IMR-90 (cell line): Measurements from ENCODE around the gene TP53BP2. TPM values are rescaled to one million over a fixed set of nuclear protein-coding genes. Genes with fewer than 3 reads are reported as not detected.

Source experiments
- ATAC-seq: fragments of 200-7000 bp; cut with Tn5 transposase; 2 replicates; pipeline ENCODE4 v1.9.1; 2020; ENCODE audit warnings: low read depth, mild to moderate bottlenecking, moderate library complexity
- BruUV-seq: library from RNA; stranded (reverse); fragments of 400-500 nt; replicated peaks from 2 replicates; lab custom pipeline; 2021; lab: Mats Ljungman, UMichigan
- CTCF ChIA-PET: fragments of 300-600 bp; formaldehyde crosslinking; extraction: SDS; loops from one replicate; lab custom pipeline; 2021; ENCODE audit warnings: antibody characterized with exemption; lab: Yijun Ruan, JAX
- POLR2A ChIA-PET: fragments of 300-600 bp; sonication (Branson Sonifier 250); formaldehyde crosslinking; loops from one replicate; lab custom pipeline; 2022; ENCODE audit warnings: antibody characterized with exemption; ENCODE audit not compliant: unreplicated experiment; lab: Charles Lee
- DNase-seq: peaks from one replicate; pipeline ENCODE4 v3.0.0; 2013
- H2AFZ ChIP-seq: replicated peaks from 2 replicates; pipeline ENCODE3; 2013; ENCODE audit warnings: low read length, mild to moderate bottlenecking; ENCODE audit not compliant: poor library complexity
- H2AK5ac ChIP-seq: 2 replicates; pipeline ENCODE4 v1.6.1; 2013; ENCODE audit warnings: low read depth, low read length, inconsistent platforms
- H2AK9ac ChIP-seq: replicated peaks from 2 replicates; pipeline ENCODE3; 2013; ENCODE audit warnings: mild to moderate bottlenecking, low read depth, low read length, moderate library complexity; ENCODE audit not compliant: poor library complexity
- H2BK120ac ChIP-seq: 2 replicates; pipeline ENCODE4 v1.6.1; 2013; ENCODE audit warnings: low read depth, low read length, inconsistent platforms
- H2BK15ac ChIP-seq: 3 replicates; pipeline ENCODE4 v1.6.1; 2013; ENCODE audit warnings: low read depth, low read length, inconsistent platforms
- H2BK20ac ChIP-seq: 2 replicates; pipeline ENCODE4 v1.6.1; 2013; ENCODE audit warnings: low read depth, mild to moderate bottlenecking, inconsistent platforms, low read length, moderate library complexity
- H2BK5ac ChIP-seq: 2 replicates; pipeline ENCODE4 v1.6.1; 2013; ENCODE audit warnings: mild to moderate bottlenecking, low read depth, low read length, inconsistent platforms; ENCODE audit not compliant: poor library complexity, severe bottlenecking
- H3K14ac ChIP-seq: replicated peaks from 2 replicates; pipeline ENCODE4 v1.6.1; 2013; ENCODE audit warnings: low read depth, low read length, inconsistent platforms
- H3K18ac ChIP-seq: 2 replicates; pipeline ENCODE4 v1.6.1; 2013; ENCODE audit warnings: low read depth, low read length, control low read depth
- H3K23ac ChIP-seq: 2 replicates; pipeline ENCODE4 v1.6.1; 2013; ENCODE audit warnings: low read depth, low read length, inconsistent platforms
- H3K27ac ChIP-seq: 2 replicates; pipeline ENCODE4 v1.5.1; 2013; ENCODE audit warnings: mild to moderate bottlenecking, control low read depth, low read length; ENCODE audit not compliant: insufficient read depth
- H3K27me3 ChIP-seq: 2 replicates; pipeline ENCODE4 v1.6.1; 2013; ENCODE audit warnings: low read length; ENCODE audit not compliant: control insufficient read depth, insufficient read depth
- H3K36me3 ChIP-seq: 2 replicates; pipeline ENCODE4 v1.6.1; 2013; ENCODE audit warnings: low read length, mixed read lengths; ENCODE audit not compliant: control insufficient read depth, insufficient read depth
- H3K4ac ChIP-seq: 2 replicates; pipeline ENCODE4 v1.6.1; 2013; ENCODE audit warnings: low read depth, low read length, inconsistent platforms
- H3K4me1 ChIP-seq: 2 replicates; pipeline ENCODE4 v1.6.1; 2013; ENCODE audit warnings: low read length, mixed read lengths; ENCODE audit not compliant: control insufficient read depth, insufficient read depth
- H3K4me2 ChIP-seq: 2 replicates; pipeline ENCODE4 v1.6.1; 2013; ENCODE audit warnings: low read depth, mild to moderate bottlenecking, control low read depth, low read length, moderate library complexity
- H3K4me3 ChIP-seq: 2 replicates; pipeline ENCODE4 v1.5.1; 2013; ENCODE audit warnings: low read depth, mild to moderate bottlenecking, control low read depth, low read length, moderate library complexity; ENCODE audit not compliant: insufficient read depth
- H3K56ac ChIP-seq: 2 replicates; pipeline ENCODE4 v1.6.1; 2013; ENCODE audit warnings: low read length, inconsistent platforms; ENCODE audit not compliant: insufficient read depth; ENCODE audit errors: extremely low read depth
- H3K79me1 ChIP-seq, 2 experiments: 2 replicates each; pipeline ENCODE4 v1.6.1; 2013; ENCODE audit warnings: low read length in 2 of 2, inconsistent platforms in 1 of 2, low read depth in 1 of 2
- H3K9ac ChIP-seq: 2 replicates; pipeline ENCODE4 v1.6.1; 2013; ENCODE audit warnings: low read depth, low read length, control low read depth
- H3K9me1 ChIP-seq: 2 replicates; pipeline ENCODE4 v1.6.1; 2013; ENCODE audit warnings: low read length, inconsistent platforms; ENCODE audit not compliant: insufficient read depth
- H3K9me3 ChIP-seq: 2 replicates; pipeline ENCODE4 v1.6.1; 2013; ENCODE audit warnings: low read length; ENCODE audit not compliant: control insufficient read depth, insufficient read depth
- H4K20me1 ChIP-seq: 2 replicates; pipeline ENCODE4 v1.6.1; 2013; ENCODE audit warnings: low read length, inconsistent platforms; ENCODE audit not compliant: insufficient read depth
- H4K5ac ChIP-seq: 2 replicates; pipeline ENCODE4 v1.6.1; 2013; ENCODE audit warnings: mild to moderate bottlenecking, low read depth, low read length, control low read depth
- H4K8ac ChIP-seq, 2 experiments: 2 replicates each; pipeline ENCODE4 v1.6.1; 2013; ENCODE audit warnings: low read depth in 2 of 2, low read length in 2 of 2, control low read depth in 1 of 2, inconsistent platforms in 1 of 2
- H4K91ac ChIP-seq: 2 replicates; pipeline ENCODE4 v1.6.1; 2013; ENCODE audit warnings: low read depth, low read length, inconsistent platforms; ENCODE audit not compliant: insufficient read depth
- CHD1 ChIP-seq: IDR thresholded peaks from 2 replicates; pipeline ENCODE4 v1.6.1; 2012; ENCODE audit warnings: low read depth, low read length, improper control_type of control experiment
- CTCF ChIP-seq: conservative IDR thresholded peaks from 2 replicates; pipeline ENCODE4 v1.5.1; 2012; ENCODE audit warnings: mild to moderate bottlenecking, low read depth, low read length, improper control_type of control experiment
- FOS ChIP-seq: fragments of 150-350 bp; IDR thresholded peaks from 2 replicates; pipeline ENCODE4 v1.6.1; 2016; ENCODE audit warnings: low read depth, low read length
- MAFK ChIP-seq: IDR thresholded peaks from 2 replicates; pipeline ENCODE4 v1.6.1; 2012; ENCODE audit warnings: low read depth, low read length, improper control_type of control experiment
- POLR2A ChIP-seq: IDR thresholded peaks from 2 replicates; pipeline ENCODE4 v1.6.1; 2012; ENCODE audit warnings: mild to moderate bottlenecking, low read depth, low read length
- RAD21 ChIP-seq: IDR thresholded peaks from 2 replicates; pipeline ENCODE4 v1.6.1; 2012; ENCODE audit warnings: low read length, improper control_type of control experiment
- RFX5 ChIP-seq: IDR thresholded peaks from 2 replicates; pipeline ENCODE4 v1.8.0; 2012; ENCODE audit warnings: low read depth, mild to moderate bottlenecking, low read length, moderate library complexity
- WGBS, 2 experiments: methylation state at CpG; one replicate each; pipeline versions ENCODE4 v1.1.5 to v1.1.7; 2013; ENCODE audit warnings: missing lambda C conversion rate in 2 of 2; ENCODE audit not compliant: insufficient read length in 1 of 2; ENCODE audit errors: extremely low coverage in 2 of 2; 5-methylcytosine and 5-hydroxymethylcytosine counted together
- dilution Hi-C: fragments of 300-500 bp; cut with HindIII; formaldehyde crosslinking; loops from one replicate; pipeline ENCODE4 v1.14.3; 2018; ENCODE audit warnings: low sequenced_read_pairs; ENCODE audit not compliant: unreplicated experiment
- in situ Hi-C: fragments of 300-500 bp; cut with MboI; formaldehyde crosslinking; loops from 3 replicates; pipeline ENCODE4 v1.14.3; 2019; ENCODE audit warnings: low sequenced_read_pairs, inconsistent platforms, mixed read lengths
- intact Hi-C: fragments of 100-400 bp; cut with micrococcal nuclease; formaldehyde crosslinking; loops from 2 replicates; pipeline ENCODE4 v1.10.0; 2022
- polyA plus RNA-seq, 3 experiments: library from polyadenylated mRNA; depleted of rRNA; stranded (reverse); fragments of >200 nt; gene quantifications; 2 replicates each; pipeline ENCODE4 v1.2.3, GENCODE V29; 2012; ENCODE audit warnings: low replicate concordance in 1 of 3
- total RNA-seq: library from RNA; depleted of rRNA; stranded (reverse); fragments of >200 nt; gene quantifications from 2 replicates; pipeline ENCODE4 v1.2.3, GENCODE V29; 2012

Gene TP53BP2
- total and polyA plus RNA-seq, 2 of the 4 experiments (the other 2 are of a cell fraction), result 19.9 to 35.0 TPM

- Histone ChIP-seq H3K36me3 (no peaks in the 10 kb centered on the region), H2AK5ac (no peak overlapping the region), H3K9me1 (no peaks in the 10 kb centered on the region), H3K9ac (no peak overlapping the region), H4K91ac (no peak overlapping the region), H3K4me1 (no peaks in the 10 kb centered on the region), H3K56ac (no peak overlapping the region), H2AK9ac (no peak overlapping the region), H3K18ac (no peak overlapping the region), H3K23ac (no peak overlapping the region), H3K27ac (no peak overlapping the region), H4K20me1 (no peaks in the 10 kb centered on the region), H3K4ac (no peak overlapping the region), H3K9me3 (0 out of 2 replicates have a peak, but pooled peaks cover 3% of the 10 kb centered on the region), H2BK15ac (no peak overlapping the region), H2BK120ac (no peak overlapping the region), H2BK5ac (no peak overlapping the region), H4K5ac (no peak overlapping the region), H4K8ac (no peak overlapping the region), H3K27me3 (peaks cover 15% of the 10 kb centered on the region), H3K4me3 (no peak overlapping the region), H3K4me2 (no peak overlapping the region), H2AFZ (no peak overlapping the region), H2BK20ac (no peak overlapping the region), H3K14ac (no peak overlapping the region), H3K79me1 (no peaks in the 10 kb centered on the region)
- POLR2A ChIA-PET, result no interaction called here
- TF ChIP-seq RFX5 (no peak), RAD21 (no peak), FOS (no peak), CTCF (no peak), CHD1 (no peak), POLR2A (no peak), MAFK (peak; percentile 54)
- ATAC-seq, result no peak
- CTCF ChIA-PET, result interaction anchor here (0.7 kb wide), 1 partner anchor 19 kb away, joined by 4 read pairs; no protein-coding TSS in a partner anchor
- intact Hi-C loops (no loop called here), dilution Hi-C loops (no loop called here), in situ Hi-C loops (no loop called here)
- no CpG with 5 or more reads among the region's 1 CpG for WGBS, 2 experiments
- no peak for DNase-seq
- no TSS peak for BruUV-seq
Observed at GRCh38 chr1:223861904-223862303, 16.2 kb upstream of the TP53BP2 start.
